ENCODE measurements around the gene FAM117A.

Gene FAM117A

GRCh38 chr17:49694847-49695697, 68.9 kb downstream of the FAM117A start:
- H3K9me3 ChIP-seq (ENCODE audit: control insufficient read depth, low read length): no peaks in the 10 kb centered on the region
- H3K27me3 ChIP-seq (ENCODE audit: control insufficient read depth, insufficient read depth, low read length, poor library complexity, severe bottlenecking): no peaks in the 10 kb centered on the region
- H3K4me1 ChIP-seq (ENCODE audit: control insufficient read depth, insufficient read depth, low read length): peaks cover 3% of the 10 kb centered on the region
- H3K4me3 ChIP-seq (ENCODE audit: insufficient read depth, low read depth, low read length): no peak overlapping the region
- 63% methylated on average over 16 of the region's 16 CpGs for WGBS, 2 experiments
- no peak overlapping the region for H3K27ac ChIP-seq (ENCODE audit: insufficient read depth, low read depth, low read length, poor library complexity, severe bottlenecking)
- peaks cover under 1% of the 10 kb centered on the region for H3K36me3 ChIP-seq (ENCODE audit: control insufficient read depth, insufficient read depth, low read length)

- Histone ChIP-seq H3K9me3 (ENCODE audit: control insufficient read depth, low read length) (no peaks in the 10 kb centered on the region), H3K27me3 (ENCODE audit: control insufficient read depth, insufficient read depth, low read length, poor library complexity, severe bottlenecking) (no peaks in the 10 kb centered on the region), H3K36me3 (ENCODE audit: control insufficient read depth, insufficient read depth, low read length) (no peaks in the 10 kb centered on the region), H3K4me3 (ENCODE audit: insufficient read depth, low read depth, low read length) (no peak overlapping the region), H3K4me1 (ENCODE audit: control insufficient read depth, insufficient read depth, low read length) (peaks cover 3% of the 10 kb centered on the region), H3K27ac (ENCODE audit: insufficient read depth, low read depth, low read length, poor library complexity, severe bottlenecking) (no peak overlapping the region)
- WGBS, 2 experiments: 81 to 90% methylated on average over 4 of the region's 4 CpGs
Observed at GRCh38 chr17:49692751-49693150, 71.2 kb downstream of the FAM117A start.

- Histone ChIP-seq H3K27ac (ENCODE audit: insufficient read depth, low read depth, low read length, poor library complexity, severe bottlenecking) (no peak overlapping the region), H3K4me1 (ENCODE audit: control insufficient read depth, insufficient read depth, low read length) (peaks cover 3% of the 10 kb centered on the region)
- 57 to 69% methylated on average over 8 of the region's 8 CpGs for WGBS, 2 experiments
Observed at GRCh38 chr17:49691677-49692191, 72.2 kb downstream of the FAM117A start.

GRCh38 chr17:49691086-49691676, 72.8 kb downstream of the FAM117A start:
- Histone ChIP-seq H3K27me3 (ENCODE audit: control insufficient read depth, insufficient read depth, low read length, poor library complexity, severe bottlenecking) (no peaks in the 10 kb centered on the region), H3K4me1 (ENCODE audit: control insufficient read depth, insufficient read depth, low read length) (peaks cover 3% of the 10 kb centered on the region), H3K9me3 (ENCODE audit: control insufficient read depth, low read length) (no peaks in the 10 kb centered on the region), H3K36me3 (ENCODE audit: control insufficient read depth, insufficient read depth, low read length) (no peaks in the 10 kb centered on the region), H3K4me3 (ENCODE audit: insufficient read depth, low read depth, low read length) (no peak overlapping the region), H3K27ac (ENCODE audit: insufficient read depth, low read depth, low read length, poor library complexity, severe bottlenecking) (no peak overlapping the region)
- WGBS, 2 experiments: 93 to 94% methylated on average over 9 of the region's 9 CpGs

More at GRCh38 chr17:49691677-49692191, 72.2 kb downstream of the FAM117A start:
- Histone ChIP-seq H3K4me3 (ENCODE audit: insufficient read depth, low read depth, low read length) (no peak overlapping the region), H3K27me3 (ENCODE audit: control insufficient read depth, insufficient read depth, low read length, poor library complexity, severe bottlenecking) (no peaks in the 10 kb centered on the region), H3K9me3 (ENCODE audit: control insufficient read depth, low read length) (no peaks in the 10 kb centered on the region), H3K36me3 (ENCODE audit: control insufficient read depth, insufficient read depth, low read length) (no peaks in the 10 kb centered on the region)

GRCh38 chr17:49690256-49690655, 73.7 kb downstream of the FAM117A start:
- H3K27me3 ChIP-seq (ENCODE audit: control insufficient read depth, insufficient read depth, low read length, poor library complexity, severe bottlenecking): no peaks in the 10 kb centered on the region
- peaks cover 3% of the 10 kb centered on the region for H3K4me1 ChIP-seq (ENCODE audit: control insufficient read depth, insufficient read depth, low read length)
- H3K27ac ChIP-seq (ENCODE audit: insufficient read depth, low read depth, low read length, poor library complexity, severe bottlenecking): no peak overlapping the region
- no peak overlapping the region for H3K4me3 ChIP-seq (ENCODE audit: insufficient read depth, low read depth, low read length)
- no peaks in the 10 kb centered on the region for H3K9me3 ChIP-seq (ENCODE audit: control insufficient read depth, low read length)
- H3K36me3 ChIP-seq (ENCODE audit: control insufficient read depth, insufficient read depth, low read length): no peaks in the 10 kb centered on the region
- 92 to 96% methylated on average over 2 of the region's 2 CpGs for WGBS, 2 experiments

- peaks cover 3% of the 10 kb centered on the region for H3K4me1 ChIP-seq (ENCODE audit: control insufficient read depth, insufficient read depth, low read length)
- H3K27me3 ChIP-seq (ENCODE audit: control insufficient read depth, insufficient read depth, low read length, poor library complexity, severe bottlenecking): no peaks in the 10 kb centered on the region
- H3K9me3 ChIP-seq (ENCODE audit: control insufficient read depth, low read length): no peaks in the 10 kb centered on the region
- no peak overlapping the region for H3K4me3 ChIP-seq (ENCODE audit: insufficient read depth, low read depth, low read length)
- 67 to 76% methylated on average over 4 of the region's 4 CpGs for WGBS, 2 experiments
- H3K27ac ChIP-seq (ENCODE audit: insufficient read depth, low read depth, low read length, poor library complexity, severe bottlenecking): no peak overlapping the region
- H3K36me3 ChIP-seq (ENCODE audit: control insufficient read depth, insufficient read depth, low read length): no peaks in the 10 kb centered on the region
Observed at GRCh38 chr17:49688848-49689247, 75.1 kb downstream of the FAM117A start.

- Histone ChIP-seq H3K27me3 (ENCODE audit: control insufficient read depth, insufficient read depth, low read length, poor library complexity, severe bottlenecking) (no peaks in the 10 kb centered on the region), H3K9me3 (ENCODE audit: control insufficient read depth, low read length) (no peaks in the 10 kb centered on the region), H3K4me1 (ENCODE audit: control insufficient read depth, insufficient read depth, low read length) (peaks cover 3% of the 10 kb centered on the region), H3K36me3 (ENCODE audit: control insufficient read depth, insufficient read depth, low read length) (no peaks in the 10 kb centered on the region), H3K4me3 (ENCODE audit: insufficient read depth, low read depth, low read length) (no peak overlapping the region), H3K27ac (ENCODE audit: insufficient read depth, low read depth, low read length, poor library complexity, severe bottlenecking) (no peak overlapping the region)
- 85 to 90% methylated on average over 10 of the region's 10 CpGs for WGBS, 2 experiments
Observed at GRCh38 chr17:49687878-49688491, 75.9 kb downstream of the FAM117A start.

GRCh38 chr17:49681106-49681979, 82.6 kb downstream of the FAM117A start:
- Histone ChIP-seq H3K9me3 (ENCODE audit: control insufficient read depth, low read length) (no peaks in the 10 kb centered on the region), H3K27ac (ENCODE audit: insufficient read depth, low read depth, low read length, poor library complexity, severe bottlenecking) (no peak overlapping the region), H3K36me3 (ENCODE audit: control insufficient read depth, insufficient read depth, low read length) (no peaks in the 10 kb centered on the region), H3K4me3 (ENCODE audit: insufficient read depth, low read depth, low read length) (no peak overlapping the region), H3K4me1 (ENCODE audit: control insufficient read depth, insufficient read depth, low read length) (peaks cover 2% of the 10 kb centered on the region), H3K27me3 (ENCODE audit: control insufficient read depth, insufficient read depth, low read length, poor library complexity, severe bottlenecking) (no peaks in the 10 kb centered on the region)
- 88 to 92% methylated on average over 8 to 9 of the region's 9 CpGs for WGBS, 2 experiments

GRCh38 chr17:49680314-49680713, 83.6 kb downstream of the FAM117A start:
- Histone ChIP-seq H3K27me3 (ENCODE audit: control insufficient read depth, insufficient read depth, low read length, poor library complexity, severe bottlenecking) (no peaks in the 10 kb centered on the region), H3K9me3 (ENCODE audit: control insufficient read depth, low read length) (no peaks in the 10 kb centered on the region), H3K4me1 (ENCODE audit: control insufficient read depth, insufficient read depth, low read length) (peaks cover 6% of the 10 kb centered on the region), H3K4me3 (ENCODE audit: insufficient read depth, low read depth, low read length) (no peak overlapping the region), H3K36me3 (ENCODE audit: control insufficient read depth, insufficient read depth, low read length) (no peaks in the 10 kb centered on the region), H3K27ac (ENCODE audit: insufficient read depth, low read depth, low read length, poor library complexity, severe bottlenecking) (no peak overlapping the region)
- 82 to 83% methylated on average over 5 to 6 of the region's 6 CpGs for WGBS, 2 experiments
